Midbrain (tissue), 1 donor: Measurements from ENCODE around the gene TSPAN33.
"Not testable (repeated sequence)": the region's sequence is repeated elsewhere in the genome, so short reads cannot be mapped to it uniquely, and the experiment has no call there.

Source experiments
- DNase-seq: peaks from one replicate; lab custom pipeline; 2025; lab: John Stamatoyannopoulos, UW

TSPAN33 gene

DNA sequence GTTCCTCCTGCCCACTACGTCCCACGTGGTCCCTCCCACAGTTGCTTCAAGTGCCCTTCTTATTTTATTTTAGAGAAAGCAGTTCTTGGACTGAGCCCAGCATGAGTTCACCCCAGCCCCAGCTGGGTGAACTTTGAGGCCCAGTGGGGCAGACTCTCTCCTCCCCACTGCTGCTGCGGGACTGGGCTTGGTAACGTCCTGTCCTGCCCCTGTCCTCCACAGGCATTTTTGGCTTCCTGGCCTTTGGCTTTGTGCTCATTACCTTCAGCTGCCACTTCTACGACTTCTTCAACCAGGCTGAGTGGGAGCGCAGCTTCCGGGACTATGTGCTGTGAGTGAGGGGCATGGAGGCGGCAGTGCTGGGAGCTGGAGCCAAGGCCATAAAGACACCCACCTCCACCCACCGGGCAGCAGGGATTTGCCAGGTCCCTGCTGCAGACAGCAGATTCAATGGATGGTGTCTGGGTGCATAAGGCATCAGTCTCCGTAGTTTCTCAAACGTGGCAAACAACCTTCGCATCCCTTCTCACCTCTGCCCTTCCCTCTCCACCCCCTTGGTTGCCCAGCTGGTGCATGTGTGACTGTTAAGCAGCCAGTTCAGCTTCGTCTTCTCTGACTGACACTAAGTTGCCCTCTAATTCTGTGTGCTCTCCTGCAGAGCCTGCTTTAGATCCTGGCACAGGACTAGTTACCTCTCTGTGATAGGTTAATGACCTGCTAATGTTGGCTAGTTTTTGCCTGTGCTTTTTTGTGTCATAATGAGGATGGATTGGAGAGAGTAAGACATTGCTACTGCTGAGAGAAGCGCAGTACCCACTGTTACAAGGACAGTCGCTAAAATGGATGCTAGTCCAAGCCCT, 64.8 kb downstream of the TSPAN33 start:
- no peak for DNase-seq

DNA sequence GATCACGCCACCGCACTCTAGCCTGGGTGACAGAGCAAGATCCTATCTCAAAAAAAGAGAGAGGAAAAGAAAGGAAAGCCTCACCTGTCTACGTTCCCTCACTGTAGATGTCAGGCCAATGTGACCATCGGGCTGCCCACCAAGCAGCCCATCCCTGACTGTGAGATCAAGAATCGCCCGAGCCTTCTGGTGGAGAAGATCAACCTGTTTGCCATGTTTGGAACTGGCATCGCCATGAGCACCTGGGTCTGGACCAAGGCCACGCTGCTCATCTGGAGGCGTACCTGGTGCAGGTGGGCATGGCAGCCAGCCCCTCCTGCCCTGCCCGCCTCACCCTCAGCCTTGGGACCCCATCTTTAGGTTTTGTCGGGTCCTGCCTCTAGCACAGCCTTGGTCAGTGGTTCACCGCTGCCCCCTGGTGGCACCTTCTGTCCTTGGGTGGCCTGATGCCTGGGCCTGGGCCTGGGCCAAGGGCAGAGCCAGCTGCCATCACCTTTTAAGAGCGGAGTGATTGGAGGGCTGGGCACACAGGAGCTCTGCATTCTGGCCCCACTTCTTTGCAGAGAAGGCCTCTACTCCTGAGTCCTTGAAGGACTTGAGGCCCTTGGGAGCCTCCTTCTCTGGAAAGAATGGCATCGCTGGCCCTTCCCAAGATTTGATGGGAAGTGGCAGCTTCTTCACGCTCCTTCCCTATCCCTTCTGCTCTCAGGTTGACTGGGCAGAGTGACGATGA, 65.9 kb downstream of the TSPAN33 start:
- peak; percentile 51 for DNase-seq

DNA sequence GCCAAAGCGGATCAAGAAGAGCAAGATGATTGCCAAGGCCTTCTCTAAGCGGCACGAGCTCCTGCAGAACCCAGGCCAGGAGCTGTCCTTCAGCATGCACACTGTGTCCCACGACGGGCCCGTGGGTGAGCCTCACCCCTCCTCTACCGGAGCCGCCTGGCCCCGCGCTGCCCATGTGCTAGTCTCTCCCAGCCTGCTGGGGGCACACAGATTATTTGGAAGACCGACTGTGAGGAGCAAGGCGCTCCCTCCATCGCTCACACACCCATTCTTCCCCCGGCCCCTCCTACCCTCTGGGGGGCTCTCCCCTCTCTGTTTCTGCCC, 66.4 kb downstream of the TSPAN33 start:
- no peak for DNase-seq

DNA sequence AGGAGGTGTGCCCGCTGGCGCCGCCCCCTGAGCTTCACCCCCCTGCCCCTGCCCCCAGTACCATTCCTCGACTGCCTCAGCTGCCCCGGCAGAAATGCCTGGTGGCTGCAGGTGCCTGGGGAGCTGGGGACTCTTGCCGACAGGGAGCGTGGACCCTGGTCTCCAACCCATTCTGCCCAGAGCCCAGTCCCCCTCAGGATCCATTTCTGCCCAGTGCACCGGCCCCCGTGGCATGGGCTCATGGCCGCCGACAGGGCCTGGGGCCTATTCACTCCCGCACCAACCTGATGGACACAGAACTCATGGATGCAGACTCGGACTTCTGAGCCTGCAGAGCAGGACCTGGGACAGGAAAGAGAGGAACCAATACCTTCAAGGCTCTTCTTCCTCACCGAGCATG, 67.6 kb downstream of the TSPAN33 start:
- DNase-seq, result no peak

DNA sequence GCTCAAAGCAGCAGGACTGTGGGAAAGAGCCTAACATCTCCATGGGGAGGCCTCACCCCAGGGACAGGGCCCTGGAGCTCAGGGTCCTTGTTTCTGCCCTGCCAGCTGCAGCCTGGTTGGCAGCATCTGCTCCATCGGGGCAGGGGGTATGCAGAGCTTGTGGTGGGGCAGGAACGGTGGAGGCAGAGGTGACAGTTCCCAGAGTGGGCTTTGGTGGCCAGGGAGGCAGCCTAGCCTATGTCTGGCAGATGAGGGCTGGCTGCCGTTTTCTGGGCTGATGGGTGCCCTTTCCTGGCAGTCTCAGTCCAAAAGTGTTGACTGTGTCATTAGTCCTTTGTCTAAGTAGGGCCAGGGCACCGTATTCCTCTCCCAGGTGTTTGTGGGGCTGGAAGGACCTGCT, 68.1 kb downstream of the TSPAN33 start:
- no peak for DNase-seq

DNA sequence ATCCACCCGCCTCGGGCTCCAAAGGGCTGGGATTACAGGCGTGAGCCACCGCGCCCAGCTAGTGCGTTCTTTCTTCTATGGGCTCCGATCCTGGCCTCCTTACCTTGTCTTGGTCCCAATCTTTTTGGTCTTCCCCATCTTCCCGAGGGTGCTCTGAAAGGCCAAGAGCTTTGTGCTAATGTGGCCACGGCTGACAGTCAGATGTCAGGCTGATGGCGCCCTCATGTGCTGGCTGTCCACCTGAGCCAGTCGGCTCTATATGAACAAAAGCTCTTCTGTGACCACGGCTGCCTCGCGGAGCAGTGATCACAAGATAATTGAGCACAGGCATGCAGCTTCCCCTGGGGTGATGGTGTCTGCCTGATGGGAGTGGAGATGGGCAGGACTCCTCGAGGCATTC, 69.3 kb downstream of the TSPAN33 start:
- peak; percentile 4 for DNase-seq

DNA sequence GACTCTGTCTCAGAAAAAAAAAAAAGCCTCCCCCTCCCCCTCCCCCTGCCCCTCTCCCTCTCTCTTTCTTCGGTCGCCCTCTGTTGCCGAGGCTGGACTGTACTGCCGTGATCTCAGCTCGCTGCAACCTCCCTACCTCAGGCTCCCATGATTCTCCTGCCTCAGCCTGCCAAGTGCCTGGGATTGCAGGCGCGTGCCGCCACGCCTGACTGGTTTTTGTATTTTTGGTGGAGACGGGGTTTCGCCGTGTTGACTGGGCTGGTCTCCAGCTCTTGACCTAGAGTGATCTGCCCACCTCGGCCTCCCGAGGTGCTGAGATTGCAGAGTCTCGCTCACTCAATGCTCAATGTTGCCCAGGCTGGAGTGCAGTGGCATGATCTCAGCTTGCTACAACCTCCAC, 71.2 kb downstream of the TSPAN33 start:
- not testable (repeated sequence) for DNase-seq

DNA sequence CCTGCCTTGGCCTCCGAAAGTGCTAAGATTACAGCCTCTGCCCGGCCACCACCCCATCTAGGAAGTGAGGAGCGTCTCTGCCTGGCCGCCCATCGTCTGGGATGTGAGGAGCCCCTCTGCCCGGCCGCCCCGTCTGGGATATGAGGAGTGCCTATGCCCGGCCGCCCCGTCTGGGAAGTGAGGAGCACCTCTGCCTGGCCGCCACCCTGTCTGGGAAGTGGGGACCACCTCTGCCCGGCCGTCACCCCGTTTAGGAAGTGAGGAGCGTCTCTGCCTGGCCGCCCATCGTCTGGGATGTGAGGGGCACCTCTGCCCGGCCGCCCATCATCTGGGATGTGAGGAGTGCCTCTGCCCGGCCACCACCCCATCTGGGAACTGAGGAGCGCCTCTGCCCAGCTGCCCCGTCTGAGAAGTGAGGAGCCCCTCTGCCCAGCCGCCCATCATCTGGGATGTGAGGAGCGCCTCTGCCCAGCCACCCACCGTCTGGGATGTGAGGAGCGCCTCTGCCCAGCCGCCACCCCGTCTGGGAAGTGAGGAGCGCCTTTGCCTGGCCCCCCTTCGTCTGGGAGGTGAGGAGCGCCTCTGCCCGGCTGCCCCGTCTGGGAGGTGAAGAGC, 71.7 kb downstream of the TSPAN33 start:
- DNase-seq, result not testable (repeated sequence)

DNA sequence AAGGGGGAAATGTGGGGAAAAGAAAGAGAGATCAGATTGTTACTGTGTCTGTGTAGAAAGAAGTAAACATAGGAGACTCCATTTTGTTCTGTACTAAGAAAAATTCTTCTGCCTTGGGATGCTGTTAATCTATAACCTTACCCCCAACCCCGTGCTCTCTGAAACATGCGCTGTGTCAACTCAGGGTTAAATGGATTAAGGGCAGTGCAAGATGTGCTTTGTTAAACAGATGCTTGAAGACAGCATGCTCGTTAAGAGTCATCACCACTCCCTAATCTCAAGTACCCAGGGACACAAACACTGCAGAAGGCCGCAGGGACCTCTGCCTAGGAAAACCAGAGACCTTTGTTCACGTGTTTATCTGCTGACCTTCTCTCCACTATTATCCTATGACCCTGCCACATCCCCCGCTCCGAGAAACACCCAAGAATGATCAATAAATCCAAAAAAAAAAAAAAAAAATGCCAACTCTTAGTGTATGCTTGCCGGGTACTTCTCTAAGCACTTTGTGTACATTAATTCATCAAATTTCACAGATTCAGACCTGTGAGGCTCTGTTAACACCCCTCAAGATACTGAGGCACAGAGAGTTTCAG, 72.4 kb downstream of the TSPAN33 start:
- DNase-seq, result not testable (repeated sequence)

DNA sequence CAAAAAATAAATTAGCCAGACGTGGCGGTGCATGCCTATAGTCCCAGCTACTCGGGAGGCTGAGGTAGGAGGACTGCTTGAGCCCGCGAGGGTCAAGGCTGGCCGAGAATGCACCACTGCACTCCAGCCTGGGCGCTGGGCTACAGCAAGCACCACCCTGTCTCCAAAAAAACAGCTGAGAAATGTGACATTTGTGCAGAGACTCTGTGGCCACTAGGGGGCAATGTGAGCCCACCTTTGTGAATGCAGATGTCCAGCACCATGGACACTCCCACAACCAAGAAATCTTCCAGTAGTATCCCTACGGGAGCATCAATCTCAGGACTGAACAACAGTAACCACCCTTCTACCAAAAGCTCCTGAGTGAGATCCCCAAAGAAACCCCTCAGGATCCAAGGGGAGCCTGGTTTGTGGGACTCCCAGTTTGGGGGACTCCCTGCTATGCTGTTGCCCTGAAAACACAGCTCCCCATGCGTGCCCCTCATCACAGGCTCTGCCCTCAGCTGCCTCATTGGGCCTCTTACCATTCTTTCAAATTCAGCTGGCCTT, 74.1 kb downstream of the TSPAN33 start:
- DNase-seq, result peak; percentile 88

DNA sequence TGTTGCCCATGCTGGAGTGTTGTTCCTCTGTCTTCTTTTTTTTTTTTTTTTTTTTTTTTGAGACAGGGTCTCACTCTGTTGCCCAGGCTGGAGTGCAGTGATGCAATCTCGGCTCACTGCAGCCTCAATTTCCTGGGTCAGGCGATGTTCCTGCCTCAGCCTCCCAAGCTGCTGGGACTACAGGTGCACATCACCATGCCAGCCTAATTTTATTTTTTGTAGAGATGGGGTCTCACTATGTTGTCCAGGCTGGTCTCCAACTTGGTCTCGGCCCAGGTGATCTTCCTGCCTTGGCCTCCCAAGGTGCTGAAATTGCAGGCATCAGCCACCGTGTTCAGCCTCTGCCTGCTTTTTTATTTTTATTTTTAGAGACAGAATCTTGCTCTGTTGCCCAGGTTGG, 74.7 kb downstream of the TSPAN33 start:
- DNase-seq, result not testable (repeated sequence)
